HG02678 (cell line): ENCODE data around the gene PLEKHA7.
"Not testable (repeated sequence)": the region's sequence is repeated elsewhere in the genome, so short reads cannot be mapped to it uniquely, and the experiment has no call there.

Source experiments
- ATAC-seq: cut with Tn5 transposase; IDR thresholded peaks from one replicate; pipeline ENCODE4 v1.9.1; 2021; ENCODE audit warnings: mild to moderate bottlenecking, moderate library complexity; ENCODE audit not compliant: unreplicated experiment

Gene PLEKHA7

GRCh38 chr11:16889905-16890304, 124.3 kb downstream of the PLEKHA7 start:
- no peak for ATAC-seq

DNA sequence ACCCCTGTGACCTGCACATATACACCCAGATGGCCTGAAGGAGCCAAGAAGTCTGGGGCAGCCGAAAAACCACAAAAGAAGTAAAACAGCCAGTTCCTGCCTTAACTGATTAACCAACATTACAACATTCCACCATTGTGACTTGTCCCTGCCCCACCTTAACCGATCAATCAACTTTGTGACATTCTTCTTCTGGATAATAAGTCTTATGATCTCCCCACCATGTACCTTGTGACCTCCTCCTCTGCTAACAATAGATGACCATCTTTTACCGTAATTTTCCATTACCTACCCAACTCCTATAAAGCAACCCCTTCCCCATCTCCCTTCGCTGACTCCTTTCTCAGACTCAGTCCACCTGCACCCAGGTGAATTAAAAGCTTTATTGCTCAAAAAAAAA, 125.2 kb downstream of the PLEKHA7 start:
- not testable (repeated sequence) for ATAC-seq

DNA sequence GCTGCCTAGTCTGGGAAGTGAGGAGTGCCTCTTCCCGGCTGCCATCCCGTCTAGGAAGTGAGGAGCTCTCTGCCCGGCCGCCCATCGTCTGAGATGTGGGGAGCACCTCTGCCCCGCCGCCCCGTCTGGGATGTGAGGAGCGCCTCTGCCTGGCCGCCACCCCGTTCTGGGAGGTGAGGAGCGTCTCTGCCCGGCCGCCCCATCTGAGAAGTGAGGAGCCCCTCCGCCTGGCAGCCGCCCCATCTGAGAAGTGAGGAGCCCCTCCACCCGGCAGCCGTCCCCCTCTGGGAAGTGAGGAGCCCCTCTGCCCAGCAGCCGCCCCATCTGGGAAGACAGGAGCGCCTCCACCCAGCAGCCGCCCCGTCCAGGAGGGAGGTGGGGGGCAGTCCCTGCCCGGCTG, 126.3 kb downstream of the PLEKHA7 start:
- ATAC-seq: not testable (repeated sequence)

DNA sequence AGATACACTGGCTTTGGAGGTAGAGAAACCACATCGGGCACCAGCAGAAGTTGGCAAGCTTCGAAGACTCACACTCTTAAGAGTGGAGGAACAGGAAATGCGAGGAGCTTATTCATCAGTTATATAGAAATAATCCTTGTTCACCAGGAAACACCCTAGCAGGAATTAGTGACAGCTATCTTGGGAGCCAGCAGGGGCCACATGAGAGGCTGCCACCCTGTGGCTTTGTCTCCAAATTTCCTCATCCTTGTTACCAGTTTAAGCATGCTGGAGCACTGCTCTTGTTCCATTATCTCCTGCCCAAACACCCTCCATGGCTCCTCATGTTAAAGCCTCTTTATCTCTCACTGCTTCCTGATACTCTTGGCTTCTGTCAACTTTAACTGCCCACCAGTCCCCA, 131.0 kb downstream of the PLEKHA7 start:
- no peak for ATAC-seq

DNA sequence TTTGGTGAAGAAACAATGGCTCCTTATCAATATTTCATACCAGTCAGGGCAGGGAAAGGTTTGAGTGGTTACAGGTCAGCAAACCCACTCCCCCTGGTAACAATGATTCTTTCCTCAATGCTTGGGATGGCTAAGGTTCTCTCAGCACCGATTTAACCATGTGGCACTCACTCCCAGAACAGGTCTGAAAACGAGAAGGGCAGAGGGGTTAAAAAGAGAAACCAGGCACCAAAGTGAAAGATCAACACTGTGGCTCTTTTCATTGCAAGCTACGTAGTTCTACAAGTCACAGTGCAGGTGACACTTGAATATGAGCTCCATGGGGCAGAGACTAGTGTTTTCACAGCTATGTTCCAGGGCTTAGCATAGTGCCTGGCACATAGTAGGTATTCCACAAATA, 132.4 kb downstream of the PLEKHA7 start:
- ATAC-seq: no peak

DNA sequence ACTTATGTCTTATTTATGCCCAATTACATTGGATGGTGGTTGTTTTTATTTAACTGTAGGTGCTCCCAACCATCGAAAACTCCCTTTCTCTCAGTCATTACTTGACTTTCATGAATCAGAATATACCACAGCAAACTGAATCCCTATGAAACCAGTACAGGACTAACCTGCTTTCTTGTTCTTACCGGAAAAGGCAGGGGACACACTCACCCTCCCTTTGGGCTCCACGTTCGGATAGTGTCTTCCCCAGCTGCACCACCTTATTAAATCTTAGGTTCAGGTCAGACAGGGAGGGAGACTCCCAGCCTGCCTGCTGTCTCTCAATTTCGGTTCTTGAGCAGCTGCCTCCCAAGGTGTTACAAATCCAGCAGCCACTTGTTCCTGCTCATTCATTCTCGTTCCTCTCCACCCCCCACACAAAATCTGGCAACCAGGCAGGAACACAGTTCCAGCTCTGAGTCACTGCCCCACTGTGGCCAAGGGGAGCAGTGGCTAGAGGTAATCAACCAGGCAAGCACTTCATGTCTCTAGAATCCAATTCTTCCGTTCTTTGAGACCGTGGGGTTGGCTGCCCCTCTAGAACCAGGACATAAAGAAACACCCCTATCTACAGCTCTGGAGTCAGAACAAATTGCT, 133.0 kb downstream of the PLEKHA7 start:
- ATAC-seq: no peak

DNA sequence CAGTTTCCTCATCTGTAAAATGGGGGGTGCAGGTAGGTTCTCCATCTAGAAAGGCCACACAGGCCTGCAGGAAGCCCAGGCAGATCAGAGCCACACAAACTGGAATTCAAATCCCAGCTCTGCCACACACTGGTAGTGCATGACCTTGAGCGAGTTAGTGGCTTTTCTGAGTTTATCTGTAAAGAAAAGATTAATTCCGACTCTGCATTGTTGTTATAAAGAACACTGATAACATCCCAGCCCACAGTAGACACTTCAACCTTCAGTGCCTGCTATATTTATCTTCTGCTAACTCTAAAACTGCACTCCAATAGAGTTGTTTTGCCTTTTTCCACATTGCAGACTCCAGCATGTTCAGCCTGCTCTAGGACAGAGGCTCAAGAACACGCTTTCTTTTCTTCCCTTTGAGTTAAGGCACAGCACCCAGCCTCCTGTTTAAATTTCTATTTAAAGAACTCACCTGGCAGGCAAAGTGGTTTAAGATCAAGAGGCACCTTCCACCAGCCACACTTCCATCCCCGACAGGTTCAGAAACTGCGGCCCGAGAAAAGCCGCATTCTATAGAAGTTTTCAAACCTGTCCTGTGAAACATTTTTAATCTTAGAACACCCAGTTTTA, 133.9 kb downstream of the PLEKHA7 start:
- no peak for ATAC-seq

- ATAC-seq: no peak
Observed at GRCh38 chr11:16879690-16880089, 134.5 kb downstream of the PLEKHA7 start.

- ATAC-seq: no peak
Observed at GRCh38 chr11:16876837-16877236, 137.4 kb downstream of the PLEKHA7 start.

DNA sequence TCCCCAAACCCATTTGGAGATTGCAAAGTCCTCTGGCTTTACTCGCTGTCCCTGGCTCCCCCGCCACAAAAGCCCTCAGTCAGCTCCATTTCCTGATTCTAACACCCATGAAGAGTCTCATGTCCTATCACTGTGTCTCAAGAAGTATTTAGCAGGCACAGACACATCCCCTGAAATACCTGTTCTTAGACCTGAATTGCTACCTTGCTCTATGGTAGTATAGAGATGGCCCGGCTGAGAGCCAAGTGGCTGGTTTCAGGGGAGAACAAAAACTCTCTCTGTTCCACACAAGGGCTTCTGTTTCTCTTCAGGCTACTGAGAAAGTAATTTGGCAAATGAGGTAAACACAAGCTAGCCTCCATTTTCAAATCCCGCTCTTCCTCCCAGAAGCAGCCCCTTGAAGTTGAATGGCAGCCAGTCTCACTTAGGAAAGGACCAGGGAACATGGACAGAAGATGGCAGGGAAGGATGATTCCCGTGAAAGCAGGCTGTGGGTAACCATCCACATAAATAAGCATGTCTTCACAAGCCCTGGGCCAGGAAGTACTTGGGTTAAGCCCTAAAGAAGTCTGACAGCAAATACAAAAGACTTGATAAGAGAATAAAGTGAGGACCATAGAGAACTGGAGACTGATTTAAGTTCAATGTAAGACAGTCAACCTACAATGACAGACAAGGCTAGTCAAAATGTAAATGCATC, 138.0 kb downstream of the PLEKHA7 start:
- ATAC-seq: no peak

GRCh38 chr11:16874275-16874975, 139.8 kb downstream of the PLEKHA7 start:
- ATAC-seq: no peak

DNA sequence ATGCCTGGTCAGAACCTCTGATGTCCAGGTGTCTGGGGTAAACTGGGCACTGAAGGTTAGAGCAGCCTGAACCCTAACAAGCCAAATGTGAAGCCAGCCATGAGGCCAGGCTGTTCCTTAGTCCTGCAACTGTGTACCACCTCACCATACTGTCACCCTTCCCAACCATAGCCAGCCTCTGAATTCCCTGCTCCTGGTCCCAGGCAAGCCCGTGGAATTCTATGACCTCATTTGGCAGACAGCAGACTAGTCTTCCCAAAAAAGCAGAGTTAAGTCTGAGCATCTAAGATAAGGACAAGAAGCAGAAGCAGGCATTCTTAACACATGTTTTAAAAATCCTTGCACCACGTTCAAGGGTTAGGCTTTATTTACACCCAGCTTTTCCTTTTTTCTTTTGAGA, 140.9 kb downstream of the PLEKHA7 start:
- ATAC-seq: no peak

GRCh38 chr11:16871368-16871767, 142.8 kb downstream of the PLEKHA7 start:
- ATAC-seq: no peak

- no peak for ATAC-seq
Observed at GRCh38 chr11:16867097-16867496, 147.1 kb downstream of the PLEKHA7 start.

- ATAC-seq: not testable (repeated sequence)
Observed at GRCh38 chr11:16864428-16864827, 149.8 kb downstream of the PLEKHA7 start.

- ATAC-seq: no peak
Observed at GRCh38 chr11:16863389-16863788, 150.8 kb downstream of the PLEKHA7 start.

GRCh38 chr11:16862726-16863125, 151.5 kb downstream of the PLEKHA7 start:
- ATAC-seq: no peak

DNA sequence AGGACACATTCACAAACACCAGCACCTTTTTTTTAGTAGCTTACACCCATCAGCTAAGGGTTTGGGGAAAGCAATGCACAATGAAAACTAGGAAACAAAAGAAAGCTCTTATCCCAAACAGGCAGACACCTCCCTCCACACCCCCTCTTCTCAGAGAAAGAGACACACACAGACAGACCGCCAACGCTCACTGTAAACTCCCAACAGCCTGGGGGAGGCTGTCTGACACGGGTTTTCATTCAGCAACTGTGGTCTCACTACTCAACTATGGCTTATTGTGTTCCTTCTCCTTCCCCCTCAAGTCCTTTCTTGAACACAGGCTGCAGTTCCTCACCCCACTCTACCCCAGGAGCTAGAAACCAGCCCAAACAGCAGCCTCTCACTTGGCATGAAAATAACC, 152.4 kb downstream of the PLEKHA7 start:
- ATAC-seq: no peak

- ATAC-seq: no peak
Observed at GRCh38 chr11:16860617-16861016, 153.6 kb downstream of the PLEKHA7 start.

DNA sequence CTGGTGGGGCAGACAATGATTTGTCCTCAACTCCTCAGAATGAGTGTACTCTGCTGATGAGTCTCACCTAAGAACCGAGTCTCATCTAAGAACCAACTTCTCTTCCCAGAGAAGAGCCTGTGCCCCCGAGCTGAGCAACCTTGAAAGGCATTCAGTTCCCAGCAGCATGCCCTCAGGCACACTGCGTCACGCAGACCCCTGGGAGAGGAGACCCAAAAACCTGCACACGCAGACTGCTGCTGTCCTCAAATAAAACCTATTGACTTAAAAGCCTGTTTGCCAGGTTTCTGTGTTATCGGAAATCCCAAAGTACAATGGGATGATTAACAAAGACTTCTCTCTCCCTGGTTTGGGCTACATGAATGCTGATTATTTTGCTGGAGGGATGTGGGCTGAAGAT, 154.6 kb downstream of the PLEKHA7 start:
- no peak for ATAC-seq

GRCh38 chr11:16857186-16857585, 157.0 kb downstream of the PLEKHA7 start:
- no peak for ATAC-seq

DNA sequence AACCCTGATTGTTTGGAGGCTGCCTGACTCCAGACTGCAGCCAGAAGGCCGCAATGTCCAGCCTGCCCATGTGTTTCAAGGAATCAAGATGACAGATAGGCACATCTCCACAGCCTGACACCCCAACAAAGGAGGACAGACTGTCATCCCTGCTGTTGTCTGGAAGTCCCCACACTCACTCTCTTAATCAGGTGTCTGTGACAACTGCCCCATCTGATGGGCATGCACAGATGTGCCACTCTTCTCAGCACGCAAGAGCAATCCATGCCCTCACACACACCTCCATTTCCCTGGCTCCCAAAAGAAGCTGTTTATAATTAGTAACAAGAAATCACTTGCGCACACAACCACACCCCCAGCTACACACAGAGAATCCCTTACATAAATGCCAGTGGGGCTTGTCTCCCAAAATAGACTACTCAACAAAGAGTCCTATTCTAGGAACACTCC, 158.2 kb downstream of the PLEKHA7 start:
- no peak for ATAC-seq
